SW 1271 (cell line): ENCODE results near the gene C21orf58.
"Not testable (repeated sequence)": the region's sequence is repeated elsewhere in the genome, so short reads cannot be mapped to it uniquely, and the experiment has no call there.

Experiments used
- DNase-seq, 2 experiments: peaks; one replicate each; lab custom pipeline; 2025; lab: John Stamatoyannopoulos, UW

Gene C21orf58

GRCh38 chr21:46324390-46325072, 861 bp upstream of the C21orf58 start:
- peak in 1 of 2 experiments; percentile 60 for DNase-seq

- no peak for DNase-seq
Measured at GRCh38 chr21:46323227-46323709, 402 bp downstream of the C21orf58 start.

- peak in 1 of 2 experiments; percentile 17 for DNase-seq
Measured at GRCh38 chr21:46322351-46323226, 1.1 kb downstream of the C21orf58 start.

- DNase-seq, result no peak
Measured at GRCh38 chr21:46320331-46320801, 3.3 kb downstream of the C21orf58 start.

- DNase-seq, result no peak
Measured at GRCh38 chr21:46319186-46319585, 4.5 kb downstream of the C21orf58 start.

GRCh38 chr21:46318464-46318845, 5.2 kb downstream of the C21orf58 start:
- DNase-seq, result no peak

- DNase-seq, result no peak
Measured at GRCh38 chr21:46317710-46318463, 5.8 kb downstream of the C21orf58 start.

GRCh38 chr21:46316708-46317324, 6.9 kb downstream of the C21orf58 start:
- no peak for DNase-seq

- no peak for DNase-seq
Measured at GRCh38 chr21:46314441-46315020, 9.1 kb downstream of the C21orf58 start.

GRCh38 chr21:46312949-46313348, 10.7 kb downstream of the C21orf58 start:
- DNase-seq, result no peak

GRCh38 chr21:46311568-46311967, 12.1 kb downstream of the C21orf58 start:
- no peak for DNase-seq

GRCh38 chr21:46310260-46310659, 13.4 kb downstream of the C21orf58 start:
- not testable (repeated sequence) for DNase-seq

GRCh38 chr21:46308431-46308830, 15.2 kb downstream of the C21orf58 start:
- DNase-seq, result no peak

- peak in 1 of 2 experiments; percentile 13 for DNase-seq
Measured at GRCh38 chr21:46307625-46308024, 16.0 kb downstream of the C21orf58 start.

- DNase-seq, result no peak
Measured at GRCh38 chr21:46304955-46305354, 18.7 kb downstream of the C21orf58 start.

GRCh38 chr21:46304437-46304836, 19.2 kb downstream of the C21orf58 start:
- DNase-seq, result no peak

- no peak for DNase-seq
Measured at GRCh38 chr21:46301759-46302158, 21.9 kb downstream of the C21orf58 start.

- no peak for DNase-seq
Measured at GRCh38 chr21:46299167-46299566, 24.5 kb downstream of the C21orf58 start.

GRCh38 chr21:46297338-46298271, 26.1 kb downstream of the C21orf58 start:
- DNase-seq, result no peak
